ENCODE measurements around the gene ANKRD9. TPM values are rescaled to one million over a fixed set of nuclear protein-coding genes. Genes with fewer than 3 reads are reported as not detected.
"Not testable (repeated sequence)": the region's sequence is repeated elsewhere in the genome, so short reads cannot be mapped to it uniquely, and the experiment has no call there.

Gene ANKRD9
- total RNA-seq, 1 experiment from 2014 or later: 20.5 TPM

DNA sequence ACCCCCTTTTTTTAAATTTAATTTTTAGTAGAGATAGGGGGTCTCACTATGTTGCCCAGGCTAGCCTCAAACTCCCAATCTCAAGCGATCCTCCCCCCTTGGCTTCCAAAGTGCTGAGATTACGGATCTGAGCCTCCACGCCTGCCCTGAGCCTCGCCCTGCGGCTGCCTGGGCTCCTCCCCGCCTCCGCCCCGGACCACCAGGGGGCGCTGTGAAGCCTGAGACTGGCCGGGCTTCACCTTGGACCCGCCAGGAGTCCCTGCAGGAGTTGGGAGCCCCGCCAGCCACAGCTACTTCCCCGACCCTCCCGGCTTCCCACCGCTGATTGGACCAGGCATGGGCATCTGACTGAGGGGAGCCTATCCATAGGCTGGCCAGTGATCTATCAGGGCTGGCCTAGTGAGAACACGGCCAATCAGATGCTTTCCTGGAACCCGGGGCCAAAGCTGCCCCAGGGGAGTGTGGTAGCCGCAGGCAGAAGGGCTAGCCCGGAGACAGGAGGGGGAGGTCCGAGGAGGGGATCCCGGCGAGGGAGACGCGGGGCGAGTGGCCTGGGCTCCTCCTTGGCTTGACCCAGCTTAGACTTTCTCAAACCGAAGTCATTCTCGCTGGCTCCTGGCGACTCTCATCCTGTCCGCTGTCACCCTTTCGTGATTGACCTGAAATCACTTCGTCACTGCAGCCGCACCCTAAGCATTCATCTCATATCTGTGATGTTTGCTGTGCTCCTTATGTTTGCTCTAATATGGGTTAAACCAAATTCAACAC lies 15.1 kb upstream of the ANKRD9 start:
- no peaks in the 10 kb centered on the region for H3K9me3 ChIP-seq (replicated peaks)
- H3K4me3 ChIP-seq: peak overlapping the region; percentile 61
- peak overlapping the region; percentile 51; the same call in 1 of the 2 replicates for H3K27ac ChIP-seq
- peak; percentile 100 for DNase-seq
- H3K36me3 ChIP-seq: no peaks in the 10 kb centered on the region
- H3K4me1 ChIP-seq: peaks cover 4% of the 10 kb centered on the region; the same call in 1 of the 2 replicates
- no peaks in the 10 kb centered on the region for H3K27me3 ChIP-seq

DNA sequence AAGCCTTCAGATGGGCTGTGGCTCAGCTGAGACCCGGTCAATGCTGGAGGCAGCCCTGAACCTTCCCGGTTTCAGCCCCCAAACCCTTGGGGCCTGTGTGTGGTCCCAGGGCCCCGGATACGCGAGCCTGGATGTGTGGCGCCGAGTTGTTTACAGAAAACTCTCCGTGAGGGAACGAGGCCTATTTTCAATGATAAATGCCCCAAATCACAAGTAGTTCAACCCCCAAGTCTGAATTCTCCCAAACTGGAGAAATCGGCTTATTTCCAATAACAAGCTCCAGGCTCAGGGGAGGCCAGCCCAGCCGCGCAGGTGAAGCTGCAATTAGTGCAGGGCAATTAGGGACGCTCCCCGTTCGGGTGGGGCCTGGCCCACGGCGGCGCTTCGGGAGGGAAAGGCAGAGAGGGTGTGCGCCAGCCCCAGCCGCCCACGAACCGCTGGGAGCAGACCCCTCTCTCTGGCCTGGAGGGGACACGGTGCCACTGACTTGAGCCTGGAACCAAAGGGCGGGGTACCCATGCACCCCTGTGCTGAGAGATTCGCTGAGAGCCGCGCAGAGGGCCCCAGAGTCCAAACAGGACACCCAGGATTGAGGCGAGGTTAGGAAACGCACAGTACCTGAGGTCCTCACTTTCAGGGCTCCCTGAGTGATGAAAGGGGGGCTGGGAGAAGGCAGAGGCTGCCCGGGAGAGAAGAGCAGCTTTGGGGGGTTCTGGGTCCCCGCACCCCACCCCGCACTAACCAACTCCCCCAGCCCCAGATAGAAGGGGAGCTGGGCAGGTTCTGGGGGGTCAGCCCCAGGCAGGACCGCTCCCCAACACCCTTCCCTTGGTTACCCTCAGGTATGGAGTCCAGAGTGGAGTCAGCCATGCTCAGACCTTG lies 14.2 kb upstream of the ANKRD9 start:
- peak overlapping the region; percentile 54 for H3K4me3 ChIP-seq
- peak overlapping the region; percentile 51 for H3K27ac ChIP-seq
- no peaks in the 10 kb centered on the region for H3K27me3 ChIP-seq
- H3K9me3 ChIP-seq (replicated peaks): no peaks in the 10 kb centered on the region
- peak; percentile 60 to 70 for DNase-seq
- H3K4me1 ChIP-seq: peaks cover 4% of the 10 kb centered on the region; the same call in 1 of the 2 replicates
- H3K36me3 ChIP-seq: no peaks in the 10 kb centered on the region

DNA sequence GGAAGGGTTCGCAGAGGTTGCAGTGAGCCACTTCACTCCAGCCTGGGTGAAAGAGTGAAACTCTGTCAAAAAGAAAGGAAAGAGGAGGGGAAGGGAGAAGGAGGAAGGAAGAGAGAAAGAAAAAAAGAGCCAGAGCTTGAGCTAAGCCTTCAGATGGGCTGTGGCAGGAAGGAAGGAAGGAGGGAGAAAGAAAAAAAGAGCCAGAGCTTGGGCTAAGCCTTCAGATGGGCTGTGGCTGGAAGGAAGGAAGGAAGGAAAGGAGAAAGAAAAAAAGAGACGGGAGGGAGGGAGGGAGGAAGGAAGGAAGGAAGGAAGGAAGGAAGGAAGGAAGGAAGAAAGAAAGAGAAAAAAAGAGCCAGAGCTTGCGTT lies 13.6 kb upstream of the ANKRD9 start:
- peaks cover 4% of the 10 kb centered on the region; the same call in 1 of the 2 replicates for H3K4me1 ChIP-seq
- no peaks in the 10 kb centered on the region for H3K36me3 ChIP-seq
- DNase-seq: no peak
- H3K27me3 ChIP-seq: no peaks in the 10 kb centered on the region
- peak overlapping the region; percentile 51 for H3K27ac ChIP-seq
- peak overlapping the region; percentile 54 for H3K4me3 ChIP-seq
- no peaks in the 10 kb centered on the region for H3K9me3 ChIP-seq (replicated peaks)

GRCh38 chr14:102519709-102520108 lies 10.1 kb upstream of the ANKRD9 start:
- not testable (repeated sequence) for H3K4me1 ChIP-seq; H3K27me3 ChIP-seq; H3K9me3 ChIP-seq (replicated peaks); H3K36me3 ChIP-seq; H3K27ac ChIP-seq; H3K4me3 ChIP-seq; DNase-seq

- peaks cover 4% of the 10 kb centered on the region; the same call in 1 of the 2 replicates for H3K4me1 ChIP-seq
- H3K27ac ChIP-seq: no peak overlapping the region
- H3K9me3 ChIP-seq (replicated peaks): no peaks in the 10 kb centered on the region
- no peak overlapping the region for H3K4me3 ChIP-seq
- no peaks in the 10 kb centered on the region for H3K36me3 ChIP-seq
- no peaks in the 10 kb centered on the region for H3K27me3 ChIP-seq
- DNase-seq: no peak
Measured at GRCh38 chr14:102518063-102518648, 8.6 kb upstream of the ANKRD9 start.

GRCh38 chr14:102517392-102518062 lies 8.0 kb upstream of the ANKRD9 start:
- no peak for DNase-seq
- H3K4me1 ChIP-seq: peaks cover 4% of the 10 kb centered on the region; the same call in 1 of the 2 replicates
- H3K27ac ChIP-seq: no peak overlapping the region
- peak overlapping the region; percentile 70 for H3K4me3 ChIP-seq
- H3K9me3 ChIP-seq (replicated peaks): no peaks in the 10 kb centered on the region
- H3K36me3 ChIP-seq: no peaks in the 10 kb centered on the region
- H3K27me3 ChIP-seq: no peaks in the 10 kb centered on the region

DNA sequence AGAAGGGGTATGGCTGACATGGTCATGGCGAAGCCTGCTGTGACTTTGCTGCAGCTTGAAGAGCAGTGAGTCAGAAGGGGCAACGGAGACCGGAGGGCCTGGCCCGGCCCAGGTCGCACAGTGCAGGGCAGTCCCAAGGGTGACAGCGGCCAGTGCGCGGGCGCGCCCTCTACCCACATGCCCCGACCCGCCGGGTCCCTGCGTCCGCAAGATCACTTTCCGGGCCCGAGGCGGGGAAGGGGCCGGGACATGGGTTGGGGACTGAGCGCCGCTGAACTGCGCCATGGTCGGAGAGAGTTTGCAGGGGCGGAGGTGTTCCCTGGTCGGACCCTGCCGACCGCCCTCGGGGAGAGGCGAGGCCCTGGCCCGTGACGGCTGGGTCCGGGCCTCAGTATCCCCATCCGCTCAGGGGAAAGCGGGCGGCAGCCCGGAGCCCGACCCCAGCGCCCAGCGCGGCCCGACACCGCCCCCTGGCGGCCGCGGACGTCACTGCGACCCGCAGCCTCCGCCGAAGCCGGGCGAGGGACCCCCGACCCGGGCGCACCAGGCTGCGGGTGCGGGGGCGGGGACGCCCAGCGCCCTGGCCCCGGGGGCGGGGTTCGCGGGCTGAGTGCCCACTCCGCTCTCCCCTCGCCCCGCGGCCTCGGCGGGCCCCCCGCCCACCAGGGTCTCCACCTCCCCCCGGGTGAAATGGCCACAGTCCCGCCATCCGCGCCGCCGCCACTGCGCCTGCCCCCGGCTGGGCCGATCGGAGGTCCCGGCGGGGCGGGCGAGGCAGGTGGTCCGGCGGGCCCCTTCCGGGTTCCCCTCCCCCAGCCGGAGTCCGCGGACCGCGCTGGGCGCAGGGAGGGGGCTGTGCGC lies 7.2 kb upstream of the ANKRD9 start:
- Histone ChIP-seq H3K9me3 (replicated peaks) (no peaks in the 10 kb centered on the region), H3K27me3 (no peaks in the 10 kb centered on the region), H3K27ac (no peak overlapping the region), H3K36me3 (no peaks in the 10 kb centered on the region), H3K4me1 (peaks cover 4% of the 10 kb centered on the region; the same call in 1 of the 2 replicates), H3K4me3 (peak overlapping the region; percentile 70)
- peak; percentile 66 to 73 for DNase-seq

DNA sequence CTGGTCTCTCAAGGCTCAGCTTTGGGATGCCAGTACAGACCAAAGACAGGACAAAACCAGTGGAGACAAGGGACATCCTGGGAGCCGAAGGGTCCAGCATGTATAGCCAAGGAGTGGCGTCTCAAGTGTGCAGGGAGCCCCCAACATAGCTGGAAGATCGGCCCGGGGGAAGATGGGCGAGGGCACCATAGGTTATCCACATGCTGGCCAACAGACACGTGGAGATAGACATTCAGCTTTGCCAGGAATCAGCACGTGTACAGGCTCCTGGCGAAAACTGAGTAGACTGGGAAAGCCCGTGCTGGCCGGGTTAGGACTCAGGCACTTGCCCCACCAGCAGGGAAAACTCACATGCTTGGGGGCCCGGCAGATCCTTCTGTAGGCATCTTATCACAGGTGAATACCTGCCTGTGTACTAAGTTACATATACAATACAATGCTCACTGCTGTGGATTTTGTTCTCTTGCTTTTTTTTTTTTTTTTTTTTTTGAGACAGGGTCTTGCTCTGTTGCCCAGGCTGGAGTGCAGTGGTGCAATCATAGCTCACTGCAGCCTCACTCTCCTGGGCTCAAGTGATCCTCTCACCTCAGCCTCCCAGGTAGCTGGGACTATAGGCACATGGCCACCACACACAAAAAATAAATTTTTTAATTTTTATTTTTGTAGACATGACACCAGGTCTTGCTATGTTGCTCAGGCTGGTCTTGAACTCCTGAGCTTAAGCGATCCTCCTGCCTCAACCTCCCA lies 5.6 kb upstream of the ANKRD9 start:
- Histone ChIP-seq H3K36me3 (no peaks in the 10 kb centered on the region), H3K27me3 (no peaks in the 10 kb centered on the region), H3K4me3 (no peak overlapping the region), H3K9me3 (replicated peaks) (no peaks in the 10 kb centered on the region), H3K4me1 (peaks cover 4% of the 10 kb centered on the region; the same call in 1 of the 2 replicates), H3K27ac (no peak overlapping the region)
- no peak for DNase-seq

DNA sequence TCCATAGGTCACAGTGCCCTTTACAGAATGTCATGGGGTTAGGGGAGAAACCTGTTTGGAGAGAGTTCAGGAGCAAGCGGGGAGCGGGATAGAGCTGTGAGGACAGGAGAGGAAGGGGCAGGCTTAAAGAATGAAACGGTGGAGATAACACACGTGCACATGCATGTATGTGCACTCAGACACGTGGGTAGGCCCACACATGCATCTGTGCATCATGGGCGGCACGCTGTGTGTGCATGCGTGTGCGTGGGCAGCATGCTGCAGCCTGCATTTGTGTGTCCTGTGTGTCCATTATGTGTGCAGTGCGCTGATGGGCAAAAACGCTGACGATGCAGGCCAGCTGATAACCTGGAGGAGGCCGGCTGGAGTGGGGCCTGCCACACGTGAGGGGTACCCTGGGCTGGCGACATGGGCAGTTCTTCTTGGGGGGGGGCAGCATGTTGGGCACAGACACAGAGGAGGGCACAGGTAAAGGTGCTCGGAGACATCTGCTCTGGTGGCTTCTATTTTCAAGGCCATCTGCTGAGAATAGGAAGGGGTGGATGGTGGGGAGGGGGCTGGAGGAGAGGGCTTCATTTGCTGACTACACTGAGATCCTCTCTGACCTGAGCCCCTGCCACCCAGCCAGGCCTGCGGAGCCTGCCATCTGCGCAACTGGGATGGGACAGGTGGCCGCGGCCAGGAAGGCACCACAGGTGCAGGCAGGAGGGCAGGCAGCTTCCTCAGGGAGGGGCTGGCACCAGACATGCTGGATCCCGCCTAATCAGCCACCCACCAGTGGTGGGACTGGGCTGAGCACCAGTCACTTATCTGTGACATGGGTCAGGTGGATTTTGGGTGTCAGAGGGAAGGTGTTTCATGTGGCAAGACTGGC lies 4.6 kb upstream of the ANKRD9 start:
- Histone ChIP-seq H3K27ac (no peak overlapping the region), H3K27me3 (no peaks in the 10 kb centered on the region), H3K4me1 (peaks cover 4% of the 10 kb centered on the region; the same call in 1 of the 2 replicates), H3K4me3 (no peak overlapping the region), H3K9me3 (replicated peaks) (no peaks in the 10 kb centered on the region), H3K36me3 (no peaks in the 10 kb centered on the region)
- DNase-seq: no peak

DNA sequence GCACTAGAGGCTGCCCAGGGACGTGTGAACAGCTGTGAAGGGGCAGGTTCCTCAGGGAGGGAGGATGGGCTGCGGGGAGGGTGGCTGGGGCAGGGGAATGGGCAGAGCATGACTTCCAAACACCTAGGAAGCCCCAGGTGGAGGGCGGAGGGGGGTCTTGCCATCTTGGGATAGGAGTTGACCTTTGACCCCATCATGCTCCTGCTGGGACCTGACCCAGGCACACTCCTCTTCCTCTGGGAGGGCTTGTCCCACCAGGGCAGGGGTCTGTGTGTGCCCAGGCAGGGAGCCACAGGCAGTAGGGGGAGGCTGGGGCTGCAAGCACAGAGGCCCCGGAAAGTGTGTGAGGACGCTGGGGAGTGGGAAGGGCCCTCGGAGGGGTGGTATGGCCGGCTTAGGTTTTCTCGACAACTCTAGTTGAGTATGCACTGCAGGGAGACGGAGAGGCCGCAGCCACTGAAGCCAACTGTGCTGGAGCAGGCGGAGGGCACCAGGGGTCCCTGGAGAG lies 3.3 kb upstream of the ANKRD9 start:
- Histone ChIP-seq H3K4me3 (no peak overlapping the region), H3K4me1 (peaks cover 4% of the 10 kb centered on the region; the same call in 1 of the 2 replicates), H3K9me3 (replicated peaks) (no peaks in the 10 kb centered on the region), H3K27me3 (no peaks in the 10 kb centered on the region), H3K36me3 (no peaks in the 10 kb centered on the region), H3K27ac (no peak overlapping the region)
- DNase-seq: no peak

DNA sequence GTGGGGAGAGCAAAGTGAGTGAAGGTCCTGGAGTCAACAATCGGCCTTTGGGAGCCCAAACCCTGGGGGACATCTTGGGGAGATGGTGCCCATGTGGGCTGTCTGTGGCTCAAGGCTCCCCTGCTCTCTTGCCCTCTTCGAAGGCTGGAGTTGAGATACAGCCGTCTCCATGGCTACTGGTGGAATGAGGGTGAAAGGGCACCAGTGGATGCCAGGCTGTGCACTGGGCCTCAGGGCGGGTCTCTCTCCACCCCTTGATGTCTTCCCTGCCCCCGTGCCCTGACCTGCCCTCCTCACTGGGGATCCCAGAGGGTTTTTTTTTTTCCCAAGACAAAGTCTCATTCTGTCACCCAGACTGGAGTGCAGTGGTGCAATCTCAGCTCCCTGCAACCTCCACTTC lies 2.0 kb upstream of the ANKRD9 start:
- Histone ChIP-seq H3K4me3 (no peak overlapping the region), H3K9me3 (replicated peaks) (no peaks in the 10 kb centered on the region), H3K27me3 (no peaks in the 10 kb centered on the region), H3K4me1 (peaks cover 4% of the 10 kb centered on the region; the same call in 1 of the 2 replicates), H3K36me3 (no peaks in the 10 kb centered on the region), H3K27ac (no peak overlapping the region)
- no peak for DNase-seq

All from SJCRH30 (cell line).